Measurements from ENCODE around the gene GFRA1.

The GFRA1 gene

GRCh38 chr10:116124777-116125176, 148.2 kb downstream of the GFRA1 start:
- no peak for DNase-seq (ENCODE audit: low spot score)

GRCh38 chr10:116122664-116123063, 150.3 kb downstream of the GFRA1 start:
- DNase-seq (ENCODE audit: low spot score): no peak

GRCh38 chr10:116121640-116122525, 151.1 kb downstream of the GFRA1 start:
- DNase-seq (ENCODE audit: low spot score): no peak

- no peak for DNase-seq (ENCODE audit: low spot score)
Measured at GRCh38 chr10:116120688-116121455, 152.1 kb downstream of the GFRA1 start.

- DNase-seq (ENCODE audit: low spot score): no peak
Measured at GRCh38 chr10:116118847-116119246, 154.2 kb downstream of the GFRA1 start.

- DNase-seq (ENCODE audit: low spot score): no peak
Measured at GRCh38 chr10:116115797-116116196, 157.2 kb downstream of the GFRA1 start.

GRCh38 chr10:116115036-116115641, 157.9 kb downstream of the GFRA1 start:
- DNase-seq (ENCODE audit: low spot score): no peak

GRCh38 chr10:116113721-116114501, 159.1 kb downstream of the GFRA1 start:
- no peak for DNase-seq (ENCODE audit: low spot score)

GRCh38 chr10:116112232-116113231, 160.5 kb downstream of the GFRA1 start:
- DNase-seq (ENCODE audit: low spot score): no peak

GRCh38 chr10:116111483-116112095, 161.4 kb downstream of the GFRA1 start:
- no peak for DNase-seq (ENCODE audit: low spot score)

- DNase-seq (ENCODE audit: low spot score): no peak
Measured at GRCh38 chr10:116110736-116111135, 162.3 kb downstream of the GFRA1 start.

GRCh38 chr10:116109881-116110280, 163.1 kb downstream of the GFRA1 start:
- no peak for DNase-seq (ENCODE audit: low spot score)

- no peak for DNase-seq (ENCODE audit: low spot score)
Measured at GRCh38 chr10:116109481-116109880, 163.5 kb downstream of the GFRA1 start.

- no peak for DNase-seq (ENCODE audit: low spot score)
Measured at GRCh38 chr10:116108095-116108494, 164.9 kb downstream of the GFRA1 start.

GRCh38 chr10:116106611-116107010, 166.4 kb downstream of the GFRA1 start:
- no peak for DNase-seq (ENCODE audit: low spot score)

- DNase-seq (ENCODE audit: low spot score): no peak
Measured at GRCh38 chr10:116105264-116105663, 167.7 kb downstream of the GFRA1 start.

GRCh38 chr10:116104210-116104932, 168.6 kb downstream of the GFRA1 start:
- DNase-seq (ENCODE audit: low spot score): no peak

GRCh38 chr10:116103668-116104067, 169.3 kb downstream of the GFRA1 start:
- DNase-seq (ENCODE audit: low spot score): no peak

- no peak for DNase-seq (ENCODE audit: low spot score)
Measured at GRCh38 chr10:116101616-116102315, 171.2 kb downstream of the GFRA1 start.

Data from SW480 (cell line).